HEK293 (cell line): ENCODE measurements around the gene SLC43A1.
A peak's percentile ranks its signal among the peaks of the same experiment; 100 is the strongest.

Experiments
- CTCF ChIA-PET: fragments of 350-600 bp; formaldehyde crosslinking; extraction: SDS; loops from one replicate; lab custom pipeline; 2021; ENCODE audit warnings: antibody characterized with exemption; lab: Yijun Ruan, JAX
- POLR2A ChIA-PET: fragments of 300-600 bp; formaldehyde crosslinking; extraction: SDS; loops from one replicate; lab custom pipeline; 2020; ENCODE audit warnings: antibody characterized with exemption, inconsistent platforms; lab: Yijun Ruan, JAX
- H3K27ac ChIP-seq: fragments of 200-500 bp; sonication (Bioruptor generic); 2 replicates; pipeline ENCODE4 v1.5.1; 2014; ENCODE audit warnings: low read depth, low read length, control low read depth, inconsistent platforms; ENCODE audit errors: extremely low read depth
- H3K36me3 ChIP-seq, 2 experiments: fragments of 200-500 bp in 1 of 2; sonication (Bioruptor generic) in 1 of 2; 1 replicate in 1 of 2; 2 replicates in 1 of 2; pipeline ENCODE4 v1.5.1; 2014 to 2017; ENCODE audit warnings: inconsistent platforms in 2 of 2, low read length in 2 of 2; ENCODE audit not compliant: control insufficient read depth in 2 of 2, insufficient read depth in 1 of 2
- H3K4me1 ChIP-seq: fragments of 200-500 bp; sonication (Bioruptor generic); 2 replicates; pipeline ENCODE4 v1.5.1; 2014; ENCODE audit warnings: mild to moderate bottlenecking, low read length, inconsistent platforms; ENCODE audit not compliant: control insufficient read depth, insufficient read depth
- H3K4me3 ChIP-seq: 2 replicates; pipeline ENCODE4 v1.5.1; 2011; ENCODE audit warnings: low read depth, mild to moderate bottlenecking, control low read depth, low read length, moderate library complexity
- H3K9me3 ChIP-seq: fragments of 200-500 bp; sonication (Bioruptor generic); 2 replicates; pipeline ENCODE4 v1.5.1; 2014; ENCODE audit warnings: low read depth, low read length, inconsistent platforms; ENCODE audit not compliant: control insufficient read depth, insufficient read depth
- GFI1B ChIP-seq: fragments of 450-650 bp; formaldehyde crosslinking; IDR thresholded peaks from 2 replicates; pipeline ENCODE4 v1.5.1; 2016; ENCODE audit warnings: missing biosample characterization, missing genetic modification characterization
- SCRT2 ChIP-seq: fragments of 450-650 bp; formaldehyde crosslinking; IDR thresholded peaks from 2 replicates; pipeline ENCODE4 v1.5.1; 2016; ENCODE audit warnings: missing biosample characterization, missing genetic modification characterization
- TSHZ1 ChIP-seq: fragments of 450-650 bp; formaldehyde crosslinking; IDR thresholded peaks from 2 replicates; pipeline ENCODE4 v1.5.1; 2016; ENCODE audit warnings: missing biosample characterization, missing genetic modification characterization, borderline replicate concordance
- ZNF211 ChIP-seq: fragments of 450-650 bp; formaldehyde crosslinking; IDR thresholded peaks from 2 replicates; pipeline ENCODE4 v1.5.1; 2016; ENCODE audit warnings: low read depth, missing biosample characterization, missing genetic modification characterization
- ZNF580 ChIP-seq: fragments of 450-650 bp; formaldehyde crosslinking; IDR thresholded peaks from 2 replicates; pipeline ENCODE4 v1.5.1; 2016; ENCODE audit warnings: missing biosample characterization, missing genetic modification characterization

SLC43A1 gene

GRCh38 chr11:57434640-57435546 lies 80.6 kb downstream of the SLC43A1 start:
- ChIA-PET POLR2A (no interaction called here), CTCF (interaction anchor here (0.6 to 2.2 kb wide), 3 partner anchors 11 to 210 kb away, joined by 3 to 6 read pairs (median 3); no protein-coding TSS in a partner anchor)
- H3K36me3 ChIP-seq, result no peaks in the 10 kb centered on the region
- H3K4me1 ChIP-seq, result no peaks in the 10 kb centered on the region
- H3K9me3 ChIP-seq, result no peaks in the 10 kb centered on the region
- H3K27ac ChIP-seq, result no peak overlapping the region
- no peak overlapping the region for H3K4me3 ChIP-seq
- TF ChIP-seq GFI1B (tag by site-specific recombination) (no peak), ZNF211 (tag by site-specific recombination) (no peak), TSHZ1 (tag by site-specific recombination) (no peak), ZNF580 (tag by site-specific recombination) (no peak), SCRT2 (tag by site-specific recombination) (peak; percentile 74)
